NOMO-1 (cell line): ENCODE results near the gene ELMO3.

ENCODE experiments used
- DNase-seq, 2 experiments: peaks; one replicate each; lab custom pipeline; 2025; ENCODE audit not compliant: unreplicated experiment in 2 of 2; lab: John Stamatoyannopoulos, UW

ELMO3 gene

DNA sequence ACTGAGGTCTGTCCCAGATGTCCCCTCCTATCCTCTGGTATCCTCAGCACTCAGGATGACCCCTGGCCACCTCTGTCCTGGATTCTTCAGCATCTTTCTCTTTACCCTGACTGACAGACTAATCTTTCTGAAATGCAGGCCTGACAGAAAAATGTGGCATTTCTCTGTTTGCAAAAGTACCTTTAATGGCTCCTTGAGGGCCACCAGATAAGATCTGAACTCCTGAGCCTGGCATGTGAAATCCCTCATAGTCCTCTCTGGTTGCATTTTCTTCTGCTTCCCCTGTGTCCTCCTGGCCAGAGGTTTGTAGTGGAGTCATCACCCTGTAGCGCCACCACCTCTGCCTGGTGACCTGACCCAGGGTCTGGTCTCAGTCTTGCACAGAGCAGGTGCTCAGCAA, 2.0 kb upstream of the ELMO3 start:
- DNase-seq = no peak

DNA sequence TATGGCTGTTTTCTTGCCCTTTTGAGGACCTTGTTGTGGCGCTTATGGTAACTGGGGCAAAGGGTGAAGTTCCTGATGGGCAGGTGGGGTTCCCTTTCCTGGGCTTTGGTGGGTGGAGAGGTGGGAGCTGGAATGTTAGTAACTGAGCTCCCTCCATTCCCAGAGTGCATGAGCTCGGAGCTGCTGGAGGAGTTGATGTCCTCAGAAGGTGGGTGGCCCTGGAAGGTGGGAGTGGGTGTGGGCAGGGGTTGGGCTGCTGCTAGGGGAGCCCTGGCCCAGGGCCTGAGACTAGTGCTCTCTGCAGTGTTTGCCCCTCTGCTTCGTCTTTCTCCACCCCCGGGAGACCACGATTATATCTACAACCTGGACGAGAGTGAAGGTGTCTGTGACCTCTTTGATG, 1.2 kb upstream of the ELMO3 start:
- DNase-seq = no peak

DNA sequence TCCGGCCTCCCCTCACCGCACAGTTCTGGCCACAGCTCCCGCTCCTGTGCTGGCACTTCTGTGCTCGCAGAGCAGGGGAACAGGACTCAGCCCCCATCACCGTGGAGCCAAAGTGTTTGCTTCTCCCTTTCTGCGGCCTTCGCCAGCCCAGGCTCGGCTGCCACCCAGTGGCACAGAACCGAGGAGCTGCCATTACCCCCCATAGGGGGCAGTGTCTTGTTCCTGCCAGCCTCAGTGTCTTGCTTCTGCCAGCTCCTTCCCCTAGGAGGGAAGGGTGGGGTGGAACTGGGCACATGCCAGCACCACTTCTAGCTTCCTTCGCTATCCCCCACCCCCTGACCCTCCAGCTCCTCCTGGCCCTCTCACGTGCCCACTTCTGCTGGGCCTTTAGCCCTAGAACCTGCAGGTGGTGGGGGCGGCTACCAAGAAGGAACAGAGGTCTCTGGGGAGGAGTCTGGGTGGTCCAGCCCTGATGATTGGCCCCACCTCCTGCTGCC, 645 bp upstream of the ELMO3 start:
- no peak for DNase-seq

DNA sequence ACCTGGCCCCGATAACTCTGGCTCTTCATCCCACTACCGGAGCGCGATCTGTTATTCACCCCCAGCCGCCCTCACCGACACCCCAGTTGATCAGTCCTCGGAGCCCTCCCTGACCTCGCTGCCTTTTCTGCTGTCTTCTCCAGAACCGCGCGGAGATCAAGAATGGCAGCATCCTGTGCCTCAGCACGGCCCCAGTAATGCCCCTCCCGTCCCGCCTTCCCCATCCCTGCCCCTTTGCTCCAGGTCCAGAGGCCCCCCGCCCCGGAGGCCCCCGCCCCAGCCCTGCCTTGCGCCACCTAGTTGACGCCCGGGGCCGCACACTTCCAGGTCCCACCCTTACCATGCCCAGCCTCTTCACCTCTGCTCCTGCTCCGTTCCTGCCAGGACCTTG, 872 bp downstream of the ELMO3 start:
- DNase-seq = no peak

DNA sequence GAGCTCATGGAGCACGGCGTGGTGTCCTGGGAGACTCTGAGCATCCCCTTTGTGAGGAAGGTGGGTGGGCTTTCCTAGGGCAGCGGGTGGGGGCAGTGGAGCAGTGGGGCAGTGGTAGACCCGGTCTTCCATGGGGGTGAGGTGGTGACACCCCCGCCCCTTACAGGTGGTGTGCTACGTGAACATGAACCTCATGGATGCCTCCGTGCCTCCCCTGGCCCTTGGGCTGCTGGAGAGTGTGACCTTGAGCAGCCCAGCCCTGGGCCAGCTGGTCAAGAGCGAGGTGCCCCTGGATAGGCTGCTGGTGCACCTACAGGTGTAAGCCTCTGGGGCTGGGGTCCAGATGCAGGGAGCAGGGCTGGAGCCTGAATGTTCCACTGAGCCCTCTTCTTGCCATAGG, 1.6 kb downstream of the ELMO3 start:
- DNase-seq = no peak

DNA sequence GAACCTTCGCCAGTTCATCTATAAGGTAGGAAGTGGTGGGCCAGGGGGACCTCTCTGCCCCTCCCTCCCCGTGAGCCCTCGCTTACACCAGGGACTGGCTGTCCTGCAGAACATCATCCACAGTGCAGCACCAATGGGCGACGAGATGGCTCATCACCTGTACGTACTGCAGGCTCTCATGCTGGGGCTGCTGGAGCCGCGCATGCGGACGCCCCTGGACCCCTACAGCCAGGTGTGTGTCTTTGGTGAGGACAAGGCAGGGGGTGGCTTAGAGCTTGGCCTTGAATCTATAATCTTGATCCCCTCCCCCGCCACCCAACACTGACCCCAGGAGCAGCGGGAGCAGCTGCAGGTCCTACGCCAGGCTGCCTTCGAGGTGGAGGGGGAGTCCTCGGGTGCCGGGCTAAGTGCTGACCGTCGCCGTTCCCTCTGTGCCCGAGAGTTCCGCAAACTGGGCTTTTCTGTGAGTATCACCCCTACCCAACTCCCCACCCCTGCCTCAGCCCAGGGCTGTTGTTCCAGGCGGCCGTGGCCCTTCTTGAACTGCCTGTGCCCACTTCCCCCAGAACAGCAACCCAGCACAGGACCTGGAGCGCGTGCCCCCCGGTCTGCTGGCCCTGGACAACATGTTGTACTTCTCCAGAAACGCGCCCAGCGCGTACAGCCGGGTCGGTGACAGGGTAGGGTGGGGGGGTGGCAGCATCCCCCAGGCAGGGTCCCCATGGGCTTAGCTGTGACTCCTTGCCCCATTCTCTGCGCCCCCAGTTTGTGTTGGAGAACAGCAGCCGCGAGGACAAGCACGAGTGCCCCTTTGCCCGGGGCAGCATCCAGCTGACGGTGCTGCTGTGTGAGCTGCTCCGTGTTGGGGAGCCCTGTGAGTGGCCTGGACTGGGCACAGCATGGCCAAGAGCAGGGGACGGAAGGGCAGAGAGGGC, 2.7 kb downstream of the ELMO3 start:
- DNase-seq = no peak

DNA sequence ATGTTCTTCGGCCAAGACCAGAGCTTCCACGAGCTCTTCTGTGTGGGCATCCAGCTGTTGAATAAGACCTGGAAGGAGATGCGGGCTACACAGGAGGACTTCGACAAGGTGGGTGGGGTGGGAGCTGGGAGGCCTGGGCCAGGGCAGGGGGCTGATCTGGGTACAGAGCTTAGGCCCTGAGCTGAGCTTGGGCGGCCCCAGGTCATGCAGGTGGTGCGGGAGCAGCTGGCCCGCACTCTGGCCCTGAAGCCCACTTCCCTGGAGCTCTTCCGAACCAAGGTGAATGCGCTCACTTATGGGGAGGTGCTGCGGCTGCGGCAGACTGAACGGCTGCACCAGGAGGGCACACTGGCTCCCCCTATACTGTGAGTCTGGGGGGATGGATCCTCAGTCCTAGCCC, 3.5 kb downstream of the ELMO3 start:
- DNase-seq = no peak

DNA sequence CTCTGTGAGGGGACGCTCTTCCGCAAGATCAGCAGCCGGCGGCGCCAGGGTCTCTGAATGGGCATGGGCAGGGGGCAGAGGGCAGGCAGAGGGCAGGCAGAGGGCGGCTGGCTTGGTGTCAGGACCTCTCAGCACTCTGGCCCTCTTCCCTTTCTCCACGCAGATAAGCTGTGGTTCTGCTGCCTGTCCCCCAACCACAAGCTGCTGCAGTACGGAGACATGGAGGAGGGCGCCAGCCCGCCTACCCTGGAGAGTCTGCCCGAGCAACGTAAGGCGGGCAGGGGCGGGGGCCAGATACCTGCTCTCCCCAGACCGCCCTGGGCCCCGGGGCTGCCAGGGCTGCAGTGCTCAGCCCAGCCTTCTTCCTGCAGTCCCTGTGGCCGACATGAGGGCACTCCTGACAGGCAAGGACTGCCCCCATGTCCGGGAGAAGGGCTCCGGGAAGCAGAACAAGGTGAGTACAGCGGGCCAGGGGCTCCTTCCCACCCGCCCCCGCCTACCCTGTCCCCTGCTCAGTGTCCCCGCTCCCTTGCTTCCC, 4.1 kb downstream of the ELMO3 start:
- no peak for DNase-seq

DNA sequence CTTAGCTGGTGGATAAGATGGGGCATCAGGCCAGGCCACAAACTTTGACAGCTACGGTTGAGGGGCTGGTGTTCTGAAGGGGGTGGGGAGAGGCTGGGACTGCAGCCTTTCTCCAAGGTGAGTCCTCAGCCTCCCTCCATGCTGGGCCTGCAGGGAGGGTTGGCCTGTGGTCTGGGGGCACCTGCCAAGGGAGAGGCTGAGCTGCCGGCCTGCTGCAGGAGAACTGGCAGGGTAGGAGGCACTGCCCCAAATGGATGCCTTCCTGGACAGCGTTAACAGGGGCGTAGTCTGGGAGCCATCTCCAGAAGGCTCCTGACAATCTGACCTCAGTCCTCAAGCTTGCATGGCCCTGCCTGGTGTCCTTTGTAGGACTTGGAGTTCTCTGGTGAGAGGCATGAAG, 5.1 kb downstream of the ELMO3 start:
- DNase-seq = no peak

DNA sequence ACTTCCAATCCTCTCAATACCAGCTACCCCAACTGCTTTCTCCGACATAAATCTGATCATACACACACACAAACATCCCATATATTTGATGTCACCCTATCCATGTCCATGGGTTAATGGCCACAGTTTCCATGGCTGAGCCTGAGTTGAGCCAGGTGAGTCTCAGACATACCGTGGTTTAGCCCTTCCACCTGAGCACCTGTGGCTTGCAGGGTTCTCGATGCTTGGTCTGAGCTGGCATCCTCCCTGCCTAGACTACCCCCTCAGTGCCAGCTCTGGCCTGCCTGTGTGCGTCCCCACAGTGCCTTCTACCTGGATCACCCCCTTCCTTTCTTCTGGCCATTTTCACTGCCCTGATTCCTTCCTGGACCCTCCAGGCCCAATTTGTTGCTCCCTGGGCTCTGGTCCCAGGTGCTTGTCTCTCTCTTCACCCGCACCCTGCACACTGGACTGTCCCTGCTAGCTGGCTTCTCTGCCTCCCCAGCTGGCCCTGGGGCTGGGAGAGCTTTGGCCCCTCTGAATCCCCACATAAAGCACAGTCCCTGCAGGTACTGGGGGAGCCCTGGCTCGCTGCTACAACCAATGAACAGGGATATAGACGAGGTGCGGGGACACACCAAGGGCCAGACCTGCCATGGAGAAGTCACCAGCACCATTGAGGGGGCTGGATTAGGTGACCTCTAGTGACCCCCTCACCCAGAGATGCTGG, 7.4 kb downstream of the ELMO3 start:
- DNase-seq = no peak

DNA sequence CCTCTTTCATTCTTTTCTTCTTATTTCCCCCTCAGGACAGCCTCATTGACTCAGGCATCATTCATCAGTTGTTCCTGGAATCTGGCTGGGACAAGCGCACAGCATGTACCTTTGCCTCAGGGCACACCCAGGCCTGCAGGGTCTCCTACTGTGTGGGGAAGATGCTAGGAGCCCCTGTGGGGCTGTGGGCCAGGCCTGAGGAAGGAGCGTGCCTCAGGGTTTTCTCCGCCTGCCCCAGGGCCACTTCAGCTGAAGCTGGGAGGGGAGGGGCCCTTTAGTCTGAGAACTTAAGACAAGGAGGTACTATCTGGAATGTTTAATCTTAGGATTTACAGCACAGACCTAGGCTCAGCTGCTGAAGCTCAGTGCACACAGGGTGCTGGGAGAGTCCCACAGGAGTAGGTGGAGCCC, 7.9 kb downstream of the ELMO3 start:
- no peak for DNase-seq

DNA sequence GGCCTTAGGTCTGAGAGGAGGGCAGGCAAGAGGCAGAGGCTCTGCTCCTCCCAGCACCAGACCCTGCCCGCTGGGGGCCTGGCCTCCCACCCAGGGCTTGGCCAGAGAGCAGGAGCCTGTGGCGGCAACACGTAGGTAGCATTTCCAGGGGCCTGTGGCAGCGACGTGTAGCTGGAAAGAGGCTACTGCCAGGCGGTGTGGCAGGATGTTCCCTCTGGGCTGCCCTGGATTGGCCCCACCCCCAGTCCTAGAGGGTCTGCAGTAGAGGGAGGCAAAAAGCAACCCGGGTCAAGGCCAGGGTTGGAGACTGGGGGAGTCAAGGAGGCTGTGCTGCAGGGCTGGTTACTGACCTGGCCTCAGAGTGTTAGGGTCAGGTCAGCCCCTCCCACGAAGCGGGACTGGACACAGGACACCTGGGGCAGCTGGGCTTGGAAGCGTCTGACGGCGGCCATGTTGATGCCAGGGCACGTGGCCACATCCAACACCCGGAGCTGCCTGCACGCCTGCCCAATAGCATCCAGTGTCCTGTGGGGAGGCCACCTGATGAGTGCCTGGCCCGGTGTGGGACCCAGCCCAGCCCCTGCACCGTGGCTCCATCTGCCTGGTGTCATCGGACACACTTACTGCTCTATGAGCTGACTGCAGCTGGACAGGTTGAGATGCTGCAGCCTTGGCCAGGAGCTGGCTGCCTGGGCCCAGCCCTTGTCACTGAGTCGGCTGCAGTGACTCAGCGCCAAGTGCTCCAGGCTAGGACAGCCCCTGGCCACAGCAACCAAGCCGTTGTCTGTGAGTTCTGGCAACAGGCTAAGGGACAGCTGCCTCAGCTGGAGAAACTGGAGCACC, 8.5 kb downstream of the ELMO3 start:
- no peak for DNase-seq

DNA sequence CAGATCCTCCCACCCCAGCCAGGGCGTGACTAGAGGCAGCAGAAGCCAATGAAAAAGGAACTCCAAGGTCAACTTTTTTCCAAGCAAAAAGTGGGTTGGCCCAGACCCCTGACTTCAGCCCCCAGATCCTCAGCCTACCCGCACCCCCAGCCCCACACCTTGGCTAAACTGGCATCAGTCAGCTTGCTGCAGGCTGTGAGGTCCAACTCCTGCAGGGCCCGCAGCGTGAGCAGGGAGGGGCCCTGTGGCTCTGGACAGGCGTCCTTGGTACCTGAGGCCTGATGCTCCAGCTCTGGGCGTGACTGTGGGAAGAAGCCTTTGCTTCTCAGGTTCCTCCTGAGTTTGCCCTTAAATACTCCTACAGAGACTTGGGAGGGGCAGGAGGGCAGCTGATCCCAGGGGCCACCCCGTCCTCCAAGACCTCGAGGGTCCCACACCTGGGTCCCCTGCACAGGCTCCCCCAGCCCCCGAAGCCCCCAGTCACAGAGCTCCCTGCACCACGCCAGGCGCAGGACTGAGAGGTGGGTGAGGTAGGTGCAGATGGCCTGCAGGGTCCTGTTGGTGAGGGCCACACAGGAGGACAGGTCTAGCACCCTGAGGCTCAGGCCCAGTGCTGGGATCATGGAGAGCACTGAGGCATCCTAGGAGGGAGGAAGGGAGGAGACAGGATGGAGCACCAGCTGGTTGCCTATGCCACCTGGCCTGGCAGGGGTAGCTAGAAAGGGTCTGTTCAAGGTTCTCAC, 9.4 kb downstream of the ELMO3 start:
- no peak for DNase-seq

DNA sequence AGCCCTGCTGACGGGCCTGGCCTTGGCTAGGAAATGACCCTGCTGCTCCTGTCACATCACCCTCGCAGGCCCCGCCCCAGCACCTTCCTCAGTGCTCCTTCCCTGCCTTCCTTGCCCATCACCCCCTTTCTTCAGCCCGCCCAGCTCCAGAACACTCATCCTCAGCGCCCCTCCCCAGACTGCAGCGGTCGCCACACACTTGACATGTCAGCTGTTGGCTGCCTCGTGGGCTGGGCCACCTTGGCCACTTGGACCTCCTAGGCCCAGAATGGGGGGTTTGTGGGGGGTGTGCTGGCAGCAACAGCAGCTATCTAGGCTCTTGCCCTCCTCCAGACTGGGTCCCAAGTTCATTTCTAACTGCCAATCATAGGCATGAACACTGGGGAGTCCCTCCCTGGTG, 10.6 kb downstream of the ELMO3 start:
- DNase-seq = no peak

DNA sequence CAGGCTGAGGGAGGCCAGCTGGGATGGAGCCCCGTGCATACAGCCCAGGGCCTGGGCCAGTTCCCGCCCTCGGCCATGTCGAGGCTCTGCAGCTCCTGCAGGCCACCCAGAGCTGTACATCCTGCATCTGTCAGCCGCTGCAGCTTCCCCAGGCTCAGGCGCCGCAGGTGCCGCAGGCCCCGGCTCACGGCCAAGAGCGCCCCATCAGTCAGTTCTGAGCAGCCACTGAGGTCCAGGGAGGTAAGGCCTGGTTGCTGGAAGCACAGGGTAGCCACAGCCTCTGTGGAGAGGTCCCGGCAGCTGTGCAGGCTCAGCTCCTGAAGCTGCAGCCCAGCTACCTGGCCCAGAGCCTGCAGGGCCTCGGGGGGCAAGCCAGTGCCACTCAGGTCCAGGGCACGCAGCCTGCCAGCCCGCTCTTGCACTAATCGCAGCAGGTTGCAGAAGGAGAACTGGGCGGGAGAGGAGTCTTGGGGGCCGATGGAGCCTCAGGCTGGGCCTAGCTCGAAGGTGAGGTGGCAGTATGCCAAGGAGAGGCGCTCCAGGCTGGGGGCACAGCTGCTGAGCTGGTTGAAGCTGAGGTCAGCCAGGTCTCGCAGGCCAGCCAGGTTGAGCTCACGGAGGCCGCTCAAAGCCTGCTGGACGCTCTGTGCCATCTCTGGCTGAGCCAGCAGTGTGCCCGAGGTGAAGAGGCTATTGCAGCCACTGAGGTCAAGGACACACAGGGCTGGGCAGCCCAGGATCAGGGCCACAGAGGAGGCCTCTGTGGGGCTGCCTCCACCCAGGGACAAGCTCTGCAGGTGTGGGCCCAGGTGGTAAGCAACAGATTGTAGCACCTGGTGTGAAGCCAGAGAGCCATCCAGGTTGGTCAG, 11.4 kb downstream of the ELMO3 start:
- DNase-seq = no peak

DNA sequence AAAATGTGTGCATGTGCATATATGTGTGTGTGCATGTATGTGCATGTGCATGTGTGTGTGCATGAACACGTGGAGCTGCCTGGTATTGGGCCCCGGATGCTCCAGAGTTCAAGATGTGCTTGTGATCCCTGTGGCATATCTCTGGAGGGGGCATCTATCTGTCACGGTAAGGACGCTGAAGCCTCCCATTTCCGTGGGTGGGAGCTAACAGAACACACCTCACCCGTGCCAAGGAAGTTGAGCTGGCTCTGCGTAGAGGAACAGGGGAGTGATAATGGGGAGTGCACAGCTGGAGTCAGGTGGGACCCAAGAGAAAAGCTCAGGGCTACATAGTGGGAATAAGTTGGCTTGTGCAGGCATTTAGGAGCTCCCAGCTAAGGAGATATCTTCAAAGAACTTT, 12.7 kb downstream of the ELMO3 start:
- DNase-seq = no peak

DNA sequence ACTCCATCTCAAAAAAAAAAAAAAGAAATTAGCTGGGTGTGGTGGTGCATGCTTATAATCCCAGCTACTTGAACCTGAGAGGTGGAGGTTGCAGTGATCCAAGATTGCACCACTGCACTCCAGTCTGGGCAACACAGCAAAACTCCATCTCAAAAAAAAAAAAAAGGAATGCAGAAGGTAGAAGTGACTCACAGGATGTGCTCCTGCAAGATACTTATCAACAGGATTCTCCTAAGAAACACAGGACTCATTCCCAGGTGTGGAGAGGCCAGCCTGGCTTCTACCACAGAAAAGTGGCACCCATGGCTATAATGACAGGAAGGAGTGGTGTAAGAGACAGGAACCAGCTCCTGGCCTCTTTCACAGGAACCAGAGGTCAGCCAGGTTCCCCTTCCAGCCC, 13.8 kb downstream of the ELMO3 start:
- no peak for DNase-seq

DNA sequence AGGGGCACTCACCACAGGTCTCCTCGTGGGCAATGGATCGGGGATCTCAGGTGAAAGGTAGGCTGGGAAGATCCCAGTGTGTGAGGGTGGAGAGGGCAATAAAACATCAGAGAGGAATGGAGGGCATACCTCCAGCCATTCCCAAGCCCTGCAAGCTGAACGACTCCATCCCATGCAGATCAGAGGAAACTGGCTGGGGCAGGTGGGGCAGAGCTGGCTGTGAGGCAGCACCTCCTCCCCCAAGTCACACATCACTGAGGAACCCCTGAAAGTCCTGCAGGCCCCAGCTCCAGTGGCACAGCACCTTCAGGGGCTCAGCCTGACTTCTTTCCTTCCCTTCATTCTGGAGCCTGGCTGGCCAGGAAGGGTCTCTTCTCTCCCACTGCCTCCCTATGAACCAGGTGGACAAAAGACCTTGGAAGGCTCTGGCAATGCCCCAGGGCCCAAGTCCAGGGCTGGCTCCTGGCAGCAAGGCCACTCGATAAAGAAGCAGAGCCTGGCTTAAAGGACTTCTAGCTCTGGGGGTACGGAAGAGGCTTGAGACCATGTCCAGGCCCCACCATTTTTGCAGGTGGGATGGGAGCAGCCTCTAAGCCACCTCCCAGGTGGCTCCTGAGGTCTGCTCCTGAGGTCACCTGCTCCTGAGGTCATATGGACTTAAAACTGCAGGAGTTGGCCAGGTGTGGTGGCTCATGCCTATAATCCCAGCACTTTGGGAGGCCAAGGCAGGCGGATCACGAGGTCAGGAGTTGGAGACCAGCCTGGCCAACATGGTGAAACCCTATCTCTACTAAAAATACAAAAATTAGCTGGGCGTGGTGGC, 14.5 kb downstream of the ELMO3 start:
- no peak for DNase-seq
